OCI-LY3 (cell line): ENCODE data around the gene YTHDF2.

Experiments used
- EZH2phosphoT487 ChIP-seq: fragments of 200-600 bp; shearing (Covaris generic); IDR thresholded peaks from 2 replicates; pipeline ENCODE4 v1.6.1; 2018; ENCODE audit warnings: antibody characterized with exemption, mixed run types, low read depth
- TF ChIP-seq, protein P1 (sequence below): fragments of 200-600, 300-600 bp; sonication (generic); IDR thresholded peaks from 2 replicates; pipeline ENCODE4 v1.5.1; 2014; ENCODE audit warnings: antibody characterized with exemption, low read length, low read depth

DNA sequence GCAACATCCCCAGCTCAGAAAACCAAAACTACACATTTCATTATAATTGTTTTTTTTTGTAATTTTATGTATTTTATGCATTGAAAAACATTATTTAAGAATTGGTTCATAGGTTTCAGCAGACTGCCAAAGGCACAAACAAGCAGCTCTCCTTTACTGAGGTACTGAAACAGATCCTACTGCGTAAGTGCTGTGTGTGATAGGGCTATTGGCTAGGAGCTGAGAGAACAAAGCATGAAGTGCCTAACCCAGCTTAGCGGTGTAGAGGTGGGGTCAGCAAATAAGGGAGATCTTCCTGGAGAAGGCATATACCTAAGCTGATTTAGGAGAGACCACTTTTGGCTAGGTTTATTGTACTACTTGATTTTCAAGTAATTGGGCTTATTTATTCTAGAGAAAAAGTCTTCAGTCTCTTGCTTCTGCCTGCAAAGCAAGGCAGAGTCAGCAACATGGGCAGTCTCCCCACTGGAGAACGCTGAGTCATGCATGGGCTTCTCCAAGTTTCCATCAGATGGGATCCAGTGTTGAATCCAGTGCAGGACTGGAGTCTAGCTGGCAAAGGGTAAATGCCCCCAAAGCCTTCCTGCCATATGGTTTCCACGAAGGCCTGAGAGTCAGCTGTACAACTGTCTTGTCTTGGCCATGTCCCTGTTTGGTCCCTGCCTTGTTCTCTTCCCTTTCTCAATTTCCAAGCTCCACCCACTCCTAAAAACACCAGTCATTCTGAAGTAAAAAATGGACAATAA lies 18.0 kb upstream of the YTHDF2 start:
- TF ChIP-seq, protein P1, sequence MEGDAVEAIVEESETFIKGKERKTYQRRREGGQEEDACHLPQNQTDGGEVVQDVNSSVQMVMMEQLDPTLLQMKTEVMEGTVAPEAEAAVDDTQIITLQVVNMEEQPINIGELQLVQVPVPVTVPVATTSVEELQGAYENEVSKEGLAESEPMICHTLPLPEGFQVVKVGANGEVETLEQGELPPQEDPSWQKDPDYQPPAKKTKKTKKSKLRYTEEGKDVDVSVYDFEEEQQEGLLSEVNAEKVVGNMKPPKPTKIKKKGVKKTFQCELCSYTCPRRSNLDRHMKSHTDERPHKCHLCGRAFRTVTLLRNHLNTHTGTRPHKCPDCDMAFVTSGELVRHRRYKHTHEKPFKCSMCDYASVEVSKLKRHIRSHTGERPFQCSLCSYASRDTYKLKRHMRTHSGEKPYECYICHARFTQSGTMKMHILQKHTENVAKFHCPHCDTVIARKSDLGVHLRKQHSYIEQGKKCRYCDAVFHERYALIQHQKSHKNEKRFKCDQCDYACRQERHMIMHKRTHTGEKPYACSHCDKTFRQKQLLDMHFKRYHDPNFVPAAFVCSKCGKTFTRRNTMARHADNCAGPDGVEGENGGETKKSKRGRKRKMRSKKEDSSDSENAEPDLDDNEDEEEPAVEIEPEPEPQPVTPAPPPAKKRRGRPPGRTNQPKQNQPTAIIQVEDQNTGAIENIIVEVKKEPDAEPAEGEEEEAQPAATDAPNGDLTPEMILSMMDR: no peak
- TF ChIP-seq EZH2phosphoT487: no peak
